GM11168 (cell line): ENCODE measurements around the gene CHST2.
"Not testable (repeated sequence)": the region's sequence is repeated elsewhere in the genome, so short reads cannot be mapped to it uniquely, and the experiment has no call there.

ENCODE experiments used
- in situ Hi-C: fragments of 300-500 bp; cut with MboI; formaldehyde crosslinking; loops from one replicate; pipeline ENCODE4 v1.12.0; 2022; ENCODE audit warnings: low sequenced_read_pairs; ENCODE audit not compliant: unreplicated experiment

Gene CHST2

DNA sequence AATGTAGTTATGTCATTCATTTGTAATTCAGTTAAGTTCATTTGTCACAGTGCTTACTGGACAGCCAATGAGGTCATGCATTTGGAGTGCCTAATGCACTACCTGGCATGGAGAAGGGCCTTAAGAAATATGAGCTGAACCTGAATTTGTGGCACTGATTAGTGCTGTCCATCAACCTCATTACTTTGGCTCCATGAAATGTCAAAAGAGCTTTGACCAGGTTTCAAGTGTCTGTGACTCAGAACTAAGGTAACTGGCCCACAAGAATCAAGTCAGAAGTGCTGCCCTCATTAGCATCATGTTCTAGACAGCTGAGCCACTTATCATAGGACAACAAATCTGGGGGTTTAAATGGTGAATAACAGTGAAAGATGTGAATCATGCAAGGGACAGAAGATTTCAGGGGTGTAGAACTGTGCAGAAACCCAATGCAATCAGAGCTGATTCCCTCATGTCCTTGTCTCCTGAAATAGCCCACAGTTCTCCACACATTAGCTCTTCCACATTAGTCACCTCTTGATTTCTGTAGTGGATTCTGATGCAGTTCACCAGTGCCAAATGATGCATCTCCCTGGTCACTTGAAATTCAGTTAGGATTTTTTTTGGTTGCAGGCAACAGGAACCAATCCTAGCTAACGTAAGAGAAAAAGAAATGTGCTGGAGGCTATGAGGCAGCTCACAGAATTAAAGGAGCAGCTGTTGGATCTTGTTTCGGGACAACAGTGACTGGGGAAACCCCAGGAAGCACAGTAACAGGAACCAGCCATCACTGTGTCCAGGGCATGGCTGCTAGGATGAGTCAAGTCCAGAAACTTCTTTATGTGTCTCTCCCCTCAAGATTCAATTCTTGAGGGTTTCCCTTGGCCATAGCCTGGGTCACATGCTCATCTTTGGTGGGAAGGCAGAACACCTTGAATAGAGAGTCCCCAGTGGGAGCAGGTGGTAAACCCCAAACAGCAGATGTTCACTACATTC, 38.7 kb downstream of the CHST2 start:
- in situ Hi-C loops: no loop called here

GRCh38 chr3:143160437-143160836, 40.9 kb downstream of the CHST2 start:
- in situ Hi-C loops: no loop called here

- in situ Hi-C loops: no loop called here
Observed at GRCh38 chr3:143163562-143164100, 44.1 kb downstream of the CHST2 start.

GRCh38 chr3:143165211-143165610, 45.6 kb downstream of the CHST2 start:
- in situ Hi-C loops: no loop called here

GRCh38 chr3:143165612-143166285, 46.2 kb downstream of the CHST2 start:
- in situ Hi-C loops: not testable (repeated sequence)

DNA sequence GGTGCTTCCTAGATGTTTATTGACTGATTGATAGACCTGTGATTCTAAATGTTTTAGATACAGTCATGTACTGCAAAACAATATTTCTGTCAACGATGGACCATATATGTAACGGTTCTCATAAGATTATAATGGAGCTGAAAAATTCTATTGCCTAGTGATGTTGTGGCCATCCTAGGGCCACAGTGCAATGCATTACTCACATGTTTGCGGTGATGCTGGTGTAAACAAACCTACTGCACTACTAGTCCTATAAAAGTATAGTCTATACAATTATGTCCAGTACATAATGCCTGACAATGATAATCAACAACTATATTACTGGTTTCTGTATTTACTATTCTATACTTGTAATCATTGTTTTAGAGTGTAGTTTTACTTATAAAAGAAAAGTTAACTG, 46.8 kb downstream of the CHST2 start:
- in situ Hi-C loops: no loop called here

- in situ Hi-C loops: no loop called here
Observed at GRCh38 chr3:143167969-143168854, 48.6 kb downstream of the CHST2 start.

GRCh38 chr3:143168855-143169192, 49.3 kb downstream of the CHST2 start:
- in situ Hi-C loops: no loop called here

DNA sequence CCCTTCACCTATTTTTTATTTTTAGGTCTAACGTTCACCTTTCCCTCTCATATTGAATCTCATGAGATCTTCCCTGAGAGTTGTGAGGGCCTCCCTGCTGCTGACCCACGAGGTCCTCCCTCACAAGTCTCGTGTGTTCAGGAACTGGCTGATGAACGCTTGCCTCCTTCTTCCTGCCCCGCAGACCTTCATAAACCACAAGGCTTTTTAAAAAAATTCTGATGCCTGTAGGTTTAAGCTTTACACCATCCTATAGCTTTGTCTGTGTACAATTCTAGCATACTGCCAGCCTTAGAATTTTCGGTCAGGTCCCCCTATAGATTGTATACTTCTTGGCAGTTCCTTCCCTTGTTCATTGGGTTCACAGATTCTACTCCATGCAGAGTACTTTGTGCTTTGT, 50.5 kb downstream of the CHST2 start:
- in situ Hi-C loops: no loop called here

DNA sequence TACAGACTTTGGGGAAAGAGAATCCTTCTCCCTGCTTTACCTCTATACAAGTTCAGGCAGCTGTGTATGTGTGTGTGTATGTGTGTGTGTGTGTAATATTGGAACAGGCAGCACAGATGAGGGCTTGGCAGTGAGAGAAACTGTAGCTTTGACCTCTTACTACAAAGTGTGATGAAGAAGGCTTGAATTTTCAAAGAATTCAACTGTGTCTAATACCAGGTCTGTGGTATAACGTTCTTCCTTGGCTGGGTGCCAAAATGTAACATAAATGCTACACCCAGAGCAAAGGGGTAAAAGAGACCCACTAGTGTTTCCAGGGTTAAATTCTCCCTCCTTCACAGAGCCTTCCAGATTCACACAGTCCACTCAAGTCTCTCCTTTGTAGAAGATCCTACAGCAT, 51.1 kb downstream of the CHST2 start:
- in situ Hi-C loops: no loop called here

- in situ Hi-C loops: no loop called here
Observed at GRCh38 chr3:143171141-143171980, 51.8 kb downstream of the CHST2 start.

- in situ Hi-C loops: no loop called here
Observed at GRCh38 chr3:143172062-143172794, 52.7 kb downstream of the CHST2 start.

- in situ Hi-C loops: no loop called here
Observed at GRCh38 chr3:143172795-143173145, 53.2 kb downstream of the CHST2 start.

DNA sequence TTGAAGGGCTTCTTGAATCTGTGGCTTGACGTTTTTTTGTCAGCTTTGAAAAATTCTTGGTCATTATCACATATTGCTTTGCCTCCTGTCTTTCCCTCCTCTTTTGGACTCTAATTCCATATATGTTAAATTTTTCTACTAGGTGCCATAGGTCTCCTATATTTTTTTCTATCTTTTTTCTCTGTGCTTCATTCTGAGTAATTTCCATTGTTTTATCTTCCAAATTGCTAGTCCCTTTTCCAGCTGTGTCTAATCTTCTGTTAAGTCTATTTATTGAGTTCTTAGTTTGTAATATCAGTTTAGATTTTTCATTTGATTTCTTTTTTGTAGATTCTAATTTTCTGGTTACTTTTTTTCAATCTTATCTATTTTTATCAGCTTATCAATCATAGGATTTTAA, 53.7 kb downstream of the CHST2 start:
- in situ Hi-C loops: no loop called here
